NCI-H510A treated with DMSO at 0.1 percent for 48 hours (cell line): ENCODE measurements around the gene CREB5.
A peak's percentile ranks its signal among the peaks of the same experiment; 100 is the strongest.
"Not testable (repeated sequence)": the region's sequence is repeated elsewhere in the genome, so short reads cannot be mapped to it uniquely, and the experiment has no call there.

Experiments
- DNase-seq: peaks from one replicate; lab custom pipeline; 2025; lab: John Stamatoyannopoulos, UW

The CREB5 gene

GRCh38 chr7:28813243-28813962, 401.1 kb downstream of the CREB5 start:
- DNase-seq: peak; percentile 33

DNA sequence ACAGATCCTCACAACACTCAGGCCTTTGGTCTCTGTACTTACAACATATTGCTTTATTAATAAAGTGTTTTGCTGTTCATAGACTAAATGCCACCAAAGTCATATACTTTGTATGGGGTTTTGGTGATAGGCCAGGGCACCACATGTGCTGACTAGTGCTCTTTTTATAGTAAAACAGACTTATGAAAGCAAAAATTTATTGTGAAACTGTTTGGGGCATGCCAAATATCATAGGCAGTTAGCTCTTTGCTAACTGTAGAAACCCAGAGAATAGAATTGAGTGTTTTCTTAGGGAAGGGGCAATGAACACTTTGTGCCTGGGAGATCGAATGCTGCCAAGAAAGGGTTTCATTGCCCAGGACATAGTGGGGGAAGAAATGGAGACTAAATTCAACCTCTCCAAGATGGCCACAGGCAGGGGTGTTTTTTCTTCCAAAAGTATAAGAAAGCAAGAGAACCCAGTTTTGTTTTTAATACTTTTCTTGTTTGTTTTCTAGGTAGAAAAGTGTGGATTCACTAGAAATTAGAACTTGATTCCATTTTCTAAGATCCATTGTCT, 403.1 kb downstream of the CREB5 start:
- DNase-seq: no peak

DNA sequence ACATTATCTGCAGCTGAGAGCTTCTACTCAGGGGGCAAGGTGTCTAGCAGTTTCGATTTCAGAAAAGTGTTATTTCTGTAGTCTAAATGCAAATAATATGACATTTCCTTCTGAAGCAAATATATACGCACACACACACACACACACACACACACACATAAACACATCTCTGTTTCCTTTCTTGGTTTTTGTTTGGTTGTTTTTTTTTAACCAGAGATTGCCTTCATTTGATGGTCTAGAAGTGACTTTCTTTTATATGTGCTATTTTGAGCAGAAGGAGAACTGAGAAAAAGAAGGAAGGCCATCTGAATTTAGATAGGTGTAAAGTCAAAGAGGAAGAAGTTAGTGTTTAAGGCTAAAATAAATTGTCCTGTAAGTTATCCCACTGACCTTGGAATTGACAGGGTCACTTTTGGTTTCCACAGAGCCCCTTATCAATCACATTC, 403.6 kb downstream of the CREB5 start:
- DNase-seq: no peak

GRCh38 chr7:28818996-28819395, 406.7 kb downstream of the CREB5 start:
- no peak for DNase-seq

- no peak for DNase-seq
Measured at GRCh38 chr7:28823582-28823981, 411.3 kb downstream of the CREB5 start.

- DNase-seq: not testable (repeated sequence)
Measured at GRCh38 chr7:28825817-28826448, 413.6 kb downstream of the CREB5 start.

- DNase-seq: no peak
Measured at GRCh38 chr7:28830846-28831245, 418.5 kb downstream of the CREB5 start.

DNA sequence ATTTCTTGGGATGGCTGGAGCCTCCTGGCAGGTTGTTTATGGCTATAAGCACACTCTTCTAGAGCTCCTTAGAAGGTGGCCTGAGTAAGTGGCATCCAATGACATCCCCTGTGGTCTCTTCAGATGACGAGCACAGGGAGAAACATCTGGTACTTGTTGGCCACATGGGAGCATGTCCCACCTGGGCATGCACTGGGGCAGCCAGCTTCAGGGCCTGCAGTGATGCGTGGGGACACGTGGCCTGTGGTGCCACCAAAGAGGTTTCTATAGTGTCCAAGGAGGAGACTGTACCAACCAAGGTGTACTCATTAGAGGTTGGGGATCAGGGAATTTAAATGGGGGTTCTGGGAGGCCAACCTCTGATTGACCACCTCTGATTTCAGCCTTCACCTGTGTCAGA, 420.4 kb downstream of the CREB5 start:
- no peak for DNase-seq

GRCh38 chr7:28835800-28836199, 423.5 kb downstream of the CREB5 start:
- no peak for DNase-seq

GRCh38 chr7:28836716-28837115, 424.4 kb downstream of the CREB5 start:
- DNase-seq: no peak

GRCh38 chr7:28837216-28837615, 424.9 kb downstream of the CREB5 start:
- no peak for DNase-seq

DNA sequence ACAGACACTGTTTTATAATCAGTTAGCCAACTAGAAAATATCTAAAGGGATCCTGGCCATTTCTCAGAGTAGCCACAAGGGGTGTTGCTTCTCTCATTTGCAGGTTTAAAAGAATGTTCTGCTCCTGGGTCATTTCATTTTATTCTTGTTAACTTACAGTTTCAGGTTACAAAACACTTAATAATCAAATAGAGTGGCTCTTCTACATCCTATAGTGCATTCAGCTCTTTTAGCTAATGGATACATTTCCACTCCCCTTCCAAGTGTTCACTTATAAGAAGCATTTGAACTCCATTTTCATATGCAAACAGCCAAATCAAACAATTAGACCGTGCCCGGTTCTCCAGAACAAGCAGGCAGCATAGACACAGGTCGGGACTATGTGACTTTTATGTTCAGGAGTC, 428.3 kb downstream of the CREB5 start:
- peak; percentile 94 for DNase-seq

- DNase-seq: no peak
Measured at GRCh38 chr7:28841766-28842165, 429.4 kb downstream of the CREB5 start.

DNA sequence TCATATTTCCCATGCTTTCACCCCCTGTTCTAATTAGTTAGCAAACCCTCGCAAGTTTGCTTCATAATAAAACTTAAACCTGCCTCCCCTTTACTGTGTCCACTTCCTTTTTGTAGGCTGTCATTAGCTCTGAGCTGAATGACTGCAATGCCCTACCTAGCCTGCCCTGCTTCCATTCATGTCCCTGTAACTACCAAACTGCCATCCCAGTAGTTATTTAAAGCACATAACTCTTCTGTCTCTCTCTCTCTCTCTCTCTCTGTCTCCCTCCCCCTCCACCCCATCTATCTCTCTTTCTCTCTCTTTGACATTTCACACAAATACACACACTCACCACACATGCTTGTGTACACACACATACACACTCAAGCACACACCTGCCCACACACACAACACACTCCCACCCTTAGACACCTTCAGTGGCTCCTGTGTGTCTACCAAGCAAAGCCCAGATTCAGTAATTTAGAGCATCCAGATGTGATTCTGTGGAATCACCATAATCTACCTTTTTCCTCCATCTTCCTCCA, 430.5 kb downstream of the CREB5 start:
- DNase-seq: no peak

GRCh38 chr7:28845106-28845505, 432.8 kb downstream of the CREB5 start:
- no peak for DNase-seq

DNA sequence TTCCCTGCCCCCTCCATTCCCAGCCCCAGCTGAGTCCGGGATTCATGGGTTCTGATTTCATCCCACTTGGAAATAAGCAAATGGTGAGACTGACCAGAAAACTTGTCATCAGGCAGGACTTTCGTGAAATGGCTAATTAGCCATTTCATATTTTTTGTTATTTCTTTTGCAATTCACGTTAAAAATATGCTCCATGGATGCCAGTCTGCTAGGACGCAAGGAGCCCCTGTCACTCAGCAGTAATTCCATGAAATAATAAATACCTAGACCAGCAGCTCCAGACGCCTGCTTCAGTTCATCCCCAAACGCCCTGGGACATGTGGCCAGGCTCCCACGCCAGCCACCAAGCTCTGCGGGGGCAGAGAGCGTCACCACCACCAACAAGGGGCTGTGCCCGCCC, 434.9 kb downstream of the CREB5 start:
- no peak for DNase-seq

- DNase-seq: no peak
Measured at GRCh38 chr7:28847681-28848080, 435.4 kb downstream of the CREB5 start.

DNA sequence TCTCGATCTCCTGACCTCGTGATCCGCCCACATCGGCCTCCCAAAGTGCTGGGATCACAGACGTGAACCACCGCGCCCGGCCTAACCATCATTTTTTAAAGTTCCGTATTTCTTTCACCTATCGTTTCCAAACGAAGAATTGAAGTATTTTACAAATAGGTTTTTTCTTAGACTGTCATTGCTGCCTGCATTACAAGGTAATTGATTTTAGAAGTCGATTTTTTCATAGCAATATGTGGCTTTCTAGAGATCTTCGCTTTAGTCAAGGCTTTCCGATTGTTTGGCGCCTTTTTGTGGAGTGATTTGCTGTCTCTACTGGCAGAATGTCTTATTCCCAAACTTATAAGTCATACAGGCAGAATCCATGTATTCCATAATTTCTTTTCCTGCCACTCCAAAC, 436.6 kb downstream of the CREB5 start:
- no peak for DNase-seq

DNA sequence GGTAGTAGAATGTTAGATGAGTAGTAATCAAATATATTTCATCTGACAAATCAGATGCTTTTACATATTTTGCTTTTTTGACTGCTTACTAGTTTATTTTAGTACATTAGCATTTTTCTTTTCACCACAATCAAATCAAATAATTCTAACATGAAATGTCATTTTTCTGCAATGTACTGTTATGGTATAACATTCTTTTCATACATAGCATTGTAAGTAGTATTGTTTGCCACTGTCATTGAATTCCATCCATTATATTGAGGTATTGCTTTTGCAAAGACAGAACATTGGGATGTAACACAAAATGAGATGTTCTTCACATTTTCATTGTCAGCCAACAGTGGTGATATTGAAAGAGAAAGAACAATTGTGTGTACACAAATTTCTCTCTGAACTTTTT, 438.4 kb downstream of the CREB5 start:
- no peak for DNase-seq

- no peak for DNase-seq
Measured at GRCh38 chr7:28853150-28853549, 440.8 kb downstream of the CREB5 start.

- DNase-seq: peak; percentile 70
Measured at GRCh38 chr7:28853834-28854749, 441.8 kb downstream of the CREB5 start.

DNA sequence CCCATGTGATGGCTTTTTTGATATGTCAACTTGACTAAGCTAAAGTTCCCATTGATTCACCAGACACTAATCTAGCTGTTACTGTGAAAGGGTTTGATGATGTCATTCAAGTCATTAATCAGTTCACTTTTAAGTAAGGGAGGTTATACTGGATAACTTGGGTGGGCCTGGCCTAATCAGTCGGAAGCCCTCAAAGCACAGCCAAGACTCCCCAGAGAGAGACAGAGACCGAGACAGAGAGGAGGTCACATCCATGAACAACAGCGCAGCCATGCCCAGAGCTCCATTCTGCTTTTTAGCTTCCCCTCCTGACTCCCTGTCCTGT, 442.4 kb downstream of the CREB5 start:
- no peak for DNase-seq
